Testis (tissue), 2 donors: ENCODE data around the gene PIEZO1.

Experiments
- POLR2A ChIP-seq: fragments of 450-650 bp; IDR thresholded peaks from one replicate; pipeline ENCODE4 v1.6.1; 2017; ENCODE audit warnings: antibody characterized with exemption, mild to moderate bottlenecking, moderate library complexity
- TF ChIP-seq, protein P1 (sequence below), 3 experiments: fragments of 450-650 bp in 2 of 3; fragments of 200-600 bp in 1 of 3; sonication (generic) in 1 of 3; IDR thresholded peaks; one replicate each; pipeline ENCODE4 v1.5.1; 2016 to 2019; ENCODE audit warnings: antibody characterized with exemption in 3 of 3, mild to moderate bottlenecking in 2 of 3, moderate library complexity in 1 of 3

DNA sequence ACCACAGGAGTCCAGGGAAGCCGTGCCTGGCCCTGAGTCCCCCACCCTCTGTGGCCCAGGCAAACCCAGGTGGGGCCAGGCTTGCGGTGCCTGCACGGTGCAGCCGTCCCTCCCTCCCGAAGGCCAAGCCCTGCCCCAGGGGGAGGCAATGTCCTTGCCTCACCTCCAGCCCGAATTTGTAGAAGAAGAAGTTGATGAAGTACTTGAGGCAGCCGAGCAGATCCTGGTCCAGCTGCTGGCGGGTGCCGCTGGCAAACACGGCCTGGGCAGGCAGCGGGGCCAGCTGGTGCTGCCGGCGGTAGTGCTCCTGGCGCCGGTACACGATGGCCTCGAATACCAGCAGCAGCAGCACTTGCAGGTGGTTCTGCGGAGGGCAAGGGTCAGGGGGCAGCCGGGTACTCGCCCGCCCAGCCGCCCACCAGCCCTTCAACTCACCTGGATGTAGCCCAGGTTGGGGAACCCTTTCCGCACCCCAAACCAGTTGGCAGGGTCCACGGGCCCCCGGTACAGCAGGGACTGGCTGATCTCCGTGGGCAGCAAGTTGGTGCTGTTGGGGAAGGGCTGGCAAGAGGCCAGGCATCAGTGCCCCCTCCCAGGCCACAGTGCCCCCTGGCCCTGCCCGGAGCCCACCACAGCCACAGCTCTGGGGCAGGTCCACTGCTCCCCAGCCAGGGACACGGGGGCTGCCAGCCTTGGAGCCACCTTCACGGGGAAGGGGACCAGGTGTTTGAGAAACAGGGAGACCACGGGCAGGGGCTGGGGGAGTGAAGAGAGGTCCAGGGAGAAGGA is 52.7 kb downstream of the PIEZO1 start:
- TF ChIP-seq, protein P1, sequence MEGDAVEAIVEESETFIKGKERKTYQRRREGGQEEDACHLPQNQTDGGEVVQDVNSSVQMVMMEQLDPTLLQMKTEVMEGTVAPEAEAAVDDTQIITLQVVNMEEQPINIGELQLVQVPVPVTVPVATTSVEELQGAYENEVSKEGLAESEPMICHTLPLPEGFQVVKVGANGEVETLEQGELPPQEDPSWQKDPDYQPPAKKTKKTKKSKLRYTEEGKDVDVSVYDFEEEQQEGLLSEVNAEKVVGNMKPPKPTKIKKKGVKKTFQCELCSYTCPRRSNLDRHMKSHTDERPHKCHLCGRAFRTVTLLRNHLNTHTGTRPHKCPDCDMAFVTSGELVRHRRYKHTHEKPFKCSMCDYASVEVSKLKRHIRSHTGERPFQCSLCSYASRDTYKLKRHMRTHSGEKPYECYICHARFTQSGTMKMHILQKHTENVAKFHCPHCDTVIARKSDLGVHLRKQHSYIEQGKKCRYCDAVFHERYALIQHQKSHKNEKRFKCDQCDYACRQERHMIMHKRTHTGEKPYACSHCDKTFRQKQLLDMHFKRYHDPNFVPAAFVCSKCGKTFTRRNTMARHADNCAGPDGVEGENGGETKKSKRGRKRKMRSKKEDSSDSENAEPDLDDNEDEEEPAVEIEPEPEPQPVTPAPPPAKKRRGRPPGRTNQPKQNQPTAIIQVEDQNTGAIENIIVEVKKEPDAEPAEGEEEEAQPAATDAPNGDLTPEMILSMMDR (IDR thresholded peaks at IDR 0.05), result no peak
- no peak for TF ChIP-seq POLR2A
